Stimulated activated CD4-positive, alpha-beta T cell treated with anti-CD3 and anti-CD28 coated beads, Interleukin-4, amount 100 ng/mL, for 1 hour (primary cell): ENCODE measurements around the gene GOLGA2.

ENCODE experiments used
- DNase-seq: peaks from one replicate; pipeline ENCODE4 v3.0.0-alpha.2; 2020

The GOLGA2 gene

GRCh38 chr9:128254855-128255759, 20.7 kb downstream of the GOLGA2 start:
- DNase-seq, result peak; percentile 58

GRCh38 chr9:128254362-128254761, 21.4 kb downstream of the GOLGA2 start:
- no peak for DNase-seq

DNA sequence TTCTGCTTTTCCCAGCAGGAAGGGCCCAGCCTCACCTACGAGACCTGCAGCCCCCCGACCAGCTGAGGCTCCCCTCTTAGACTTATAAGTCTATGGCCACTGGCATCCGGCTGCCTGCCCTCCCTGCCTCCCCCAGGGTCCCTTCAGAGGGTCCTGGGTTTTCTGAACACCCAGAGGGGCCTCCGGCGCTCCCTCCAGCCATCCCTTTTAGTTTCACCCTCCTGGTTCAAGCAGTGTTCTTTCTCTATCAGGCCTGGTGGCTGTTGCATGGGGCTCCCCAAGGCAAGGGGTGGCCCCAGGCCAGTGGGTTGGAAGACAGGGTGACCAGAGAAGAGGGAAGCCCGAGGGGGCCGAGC, 21.8 kb downstream of the GOLGA2 start:
- DNase-seq, result no peak

GRCh38 chr9:128253140-128253990, 22.4 kb downstream of the GOLGA2 start:
- DNase-seq, result no peak

DNA sequence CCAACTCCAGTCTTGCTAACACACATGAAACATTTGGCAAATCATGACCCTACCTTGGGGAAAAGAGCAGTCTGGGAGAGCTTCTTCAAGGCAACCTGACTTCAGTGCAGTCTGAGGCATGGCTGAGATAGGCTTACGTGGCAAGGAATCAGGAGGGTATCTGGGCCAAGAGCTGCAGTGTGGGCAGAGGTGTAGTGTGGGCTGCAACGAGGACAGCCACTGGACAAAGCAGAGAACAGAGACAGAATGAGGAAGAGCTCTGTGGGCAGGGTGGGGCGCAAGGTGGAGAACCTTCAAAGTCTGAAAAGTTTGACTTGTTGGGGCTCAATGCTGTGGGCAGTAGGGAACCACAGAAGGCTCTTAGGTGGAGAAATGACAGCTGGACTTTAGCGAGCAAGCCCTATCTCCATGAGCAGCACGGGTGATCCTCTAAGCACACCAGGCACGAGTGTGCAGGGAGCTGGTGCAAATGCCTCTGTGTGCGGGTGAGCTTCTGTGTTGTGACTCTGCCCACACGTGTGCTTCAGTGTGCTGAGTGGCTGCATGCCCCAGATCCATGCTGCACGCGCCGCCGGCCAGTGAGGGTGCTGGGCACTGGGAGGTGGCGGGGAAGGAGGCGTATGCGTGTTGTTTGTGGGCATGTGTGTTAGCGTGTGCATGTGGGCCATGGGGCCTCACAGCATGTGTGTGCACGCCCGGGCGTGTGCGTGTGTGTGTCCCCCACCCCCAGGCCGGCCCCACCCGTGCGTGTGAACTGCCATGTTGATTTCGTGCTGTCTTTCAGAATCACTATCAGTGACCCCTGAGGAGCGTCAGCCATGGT, 23.3 kb downstream of the GOLGA2 start:
- DNase-seq, result no peak

DNA sequence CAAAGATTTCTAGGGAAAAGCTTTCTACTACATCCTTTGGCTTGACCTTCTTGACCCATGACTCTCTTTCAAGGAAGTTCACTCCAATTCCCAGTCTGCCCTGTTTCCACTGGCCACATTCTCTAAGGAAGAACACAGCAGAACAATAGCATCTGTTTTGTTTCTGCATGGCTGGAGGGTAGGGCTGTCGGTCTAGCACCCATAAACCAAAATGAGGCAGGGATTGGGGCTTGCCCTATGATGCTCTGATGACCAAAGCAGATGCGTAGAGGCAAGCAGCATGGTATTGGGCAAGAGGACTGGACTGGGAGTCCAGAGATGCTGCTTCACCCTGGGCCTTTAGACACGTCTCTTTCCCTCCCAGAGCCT, 24.1 kb downstream of the GOLGA2 start:
- DNase-seq, result no peak

DNA sequence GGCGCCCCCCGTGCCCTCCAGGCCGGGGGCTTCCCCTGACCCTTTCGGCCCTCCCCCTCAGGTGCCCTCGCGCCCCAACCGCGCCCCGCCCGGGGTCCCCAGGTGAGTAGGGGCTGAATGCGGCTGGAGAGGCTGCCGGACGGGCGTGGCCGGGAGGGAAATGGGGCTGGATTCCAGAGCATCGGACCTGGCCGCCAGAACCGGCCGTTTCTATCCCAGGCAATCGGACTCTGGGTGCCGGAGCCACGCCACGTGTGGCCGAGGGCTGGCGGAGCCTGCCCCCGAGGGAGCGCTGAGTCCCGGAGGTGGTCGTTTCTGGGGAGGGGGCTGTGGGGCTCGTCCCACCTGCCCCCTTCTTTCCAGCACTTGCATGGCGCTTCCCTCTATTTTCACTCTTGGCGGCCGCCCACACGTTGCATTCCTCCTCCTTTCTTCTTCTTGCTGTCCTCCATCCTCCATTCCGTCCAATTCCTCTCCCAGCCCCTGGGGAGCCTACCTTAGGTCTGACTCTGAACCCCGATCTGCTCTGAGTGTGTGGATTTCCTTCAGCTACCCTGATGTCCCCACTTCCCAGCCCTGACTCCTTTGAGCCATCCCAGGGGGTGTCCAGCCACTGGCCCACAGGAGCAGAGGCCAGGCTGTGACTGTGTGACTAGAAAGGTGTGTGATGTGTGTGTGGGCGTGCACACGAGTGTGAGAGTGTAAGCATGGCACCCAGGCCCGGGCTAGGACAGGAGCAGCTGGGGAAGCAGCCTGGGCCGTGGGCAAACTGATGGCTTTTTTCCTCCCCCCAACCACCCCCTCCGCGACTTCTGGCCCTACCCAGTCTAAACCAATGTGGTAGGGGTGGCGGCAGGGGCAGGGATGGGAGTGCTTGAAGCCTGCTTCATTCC, 24.7 kb downstream of the GOLGA2 start:
- peak; percentile 10 for DNase-seq

- peak; percentile 99 for DNase-seq
Measured at GRCh38 chr9:128249908-128250838, 25.6 kb downstream of the GOLGA2 start.

DNA sequence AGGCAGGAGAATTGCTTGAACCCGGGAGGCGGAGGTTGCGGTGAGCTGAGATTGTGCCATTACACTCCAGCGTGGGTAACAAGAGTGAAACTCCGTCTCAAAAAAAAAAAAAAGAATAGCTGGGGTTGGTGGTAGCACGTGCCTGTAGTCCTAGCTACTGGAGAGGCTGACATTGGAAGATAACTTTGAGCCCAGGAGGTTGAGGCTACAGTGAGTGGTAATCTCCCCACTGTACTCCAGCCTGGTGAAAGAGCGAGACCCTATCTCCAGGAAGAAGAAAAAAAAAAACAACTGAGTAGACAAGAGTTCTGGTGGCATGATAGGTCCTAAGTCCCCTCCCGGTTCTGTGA, 26.3 kb downstream of the GOLGA2 start:
- no peak for DNase-seq

DNA sequence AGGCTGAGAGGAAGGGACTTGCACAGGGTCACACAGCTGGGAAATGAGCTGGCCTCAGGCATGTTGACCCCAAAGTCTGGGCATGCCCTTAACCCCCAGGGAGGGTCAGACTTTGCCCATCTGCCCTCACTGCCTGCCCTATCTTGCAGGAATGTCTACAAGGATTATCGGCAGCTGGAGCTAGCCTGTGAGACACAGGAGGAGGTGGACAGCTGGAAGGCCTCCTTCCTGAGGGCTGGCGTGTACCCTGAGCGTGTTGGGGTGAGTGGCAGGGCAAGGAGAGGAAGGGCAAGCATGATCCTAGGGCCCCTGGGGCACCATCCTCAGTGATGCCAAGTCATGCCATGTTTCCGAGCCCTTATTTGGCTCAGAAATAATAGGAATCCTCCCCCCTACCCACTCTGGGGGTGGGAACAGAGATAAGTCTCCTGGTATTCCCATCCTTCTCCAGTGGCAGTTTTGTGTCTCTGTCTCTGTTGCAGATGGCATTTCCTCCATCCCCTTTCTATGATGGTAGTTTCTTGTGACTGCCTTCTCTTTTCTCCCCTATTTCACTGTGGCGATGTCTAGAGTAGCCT, 28.5 kb downstream of the GOLGA2 start:
- no peak for DNase-seq

DNA sequence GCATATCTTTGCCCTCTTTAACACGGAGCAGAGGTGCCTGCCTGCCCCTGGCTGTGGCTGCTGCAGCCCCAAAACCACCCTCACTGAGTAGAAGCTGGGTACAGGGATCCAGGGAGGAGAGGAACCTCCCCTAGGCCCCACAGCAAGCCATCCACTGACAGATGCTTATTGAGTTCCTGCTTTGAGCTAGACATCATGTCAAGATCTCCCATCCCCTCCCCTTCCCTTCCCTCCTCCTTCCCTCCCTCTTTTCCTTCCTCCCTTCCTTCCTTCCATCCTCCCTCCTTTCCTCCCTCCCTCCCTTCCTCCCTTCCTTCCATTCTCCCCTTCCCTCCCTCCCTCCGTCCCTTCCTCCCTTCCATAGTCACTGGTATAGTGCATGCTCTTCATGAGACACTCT, 29.3 kb downstream of the GOLGA2 start:
- no peak for DNase-seq

GRCh38 chr9:128245421-128246151, 30.2 kb downstream of the GOLGA2 start:
- DNase-seq, result no peak

DNA sequence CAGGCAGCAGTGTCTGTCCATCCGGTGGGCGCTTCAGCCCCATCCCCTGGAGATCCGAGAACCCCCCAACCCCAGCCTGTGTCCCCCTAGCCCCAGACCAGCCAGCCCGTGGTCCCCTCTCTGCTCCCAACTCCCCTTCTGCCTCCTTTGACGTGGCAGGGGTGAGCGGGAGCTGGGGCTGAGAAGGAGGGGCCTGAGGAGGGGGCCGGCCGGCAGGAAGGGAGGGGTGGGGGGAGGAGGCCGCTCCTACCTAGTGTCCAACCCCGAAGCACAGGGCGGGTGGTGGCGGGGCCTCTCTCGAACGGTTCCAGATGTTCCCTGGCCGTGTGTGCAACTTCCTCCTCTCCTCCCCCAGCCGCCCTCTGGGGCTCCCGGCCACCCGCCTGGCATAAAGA, 31.0 kb downstream of the GOLGA2 start:
- no peak for DNase-seq

DNA sequence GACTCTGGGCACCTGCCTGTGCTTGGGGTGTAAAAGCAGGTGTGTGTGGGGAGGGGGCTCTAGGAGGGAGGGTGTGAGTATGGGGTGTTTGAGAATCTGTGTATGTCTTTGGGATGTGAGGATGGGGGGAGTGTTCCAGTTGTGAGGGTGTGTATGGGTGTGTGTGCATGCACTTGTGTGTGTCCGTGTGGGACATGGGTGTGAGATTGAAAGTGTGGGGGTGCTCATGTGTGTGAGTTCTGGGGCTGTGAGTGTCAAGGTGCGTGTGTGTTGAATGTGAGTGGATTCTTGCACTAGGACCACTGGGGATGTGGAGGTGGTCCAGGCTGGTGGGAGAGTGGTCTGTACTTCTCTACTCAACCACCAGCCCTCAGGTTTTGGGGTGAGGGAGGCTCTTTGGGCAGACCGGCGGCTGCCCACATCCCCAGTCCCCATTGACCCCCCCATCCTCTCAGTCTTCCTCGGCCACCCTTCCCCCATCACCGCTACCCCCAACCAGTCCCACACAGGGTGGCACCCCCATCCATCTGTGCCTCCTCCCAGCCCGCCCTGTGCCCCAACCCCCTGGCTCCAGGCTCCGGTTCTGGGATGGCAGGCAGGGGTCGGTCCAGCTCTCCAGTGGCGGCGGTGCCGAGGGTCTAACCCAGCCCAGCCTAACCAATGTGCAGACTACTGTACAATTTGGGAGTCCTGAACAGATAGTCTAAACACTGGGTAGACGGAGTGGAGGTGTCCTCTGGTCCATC, 31.5 kb downstream of the GOLGA2 start:
- DNase-seq, result no peak

DNA sequence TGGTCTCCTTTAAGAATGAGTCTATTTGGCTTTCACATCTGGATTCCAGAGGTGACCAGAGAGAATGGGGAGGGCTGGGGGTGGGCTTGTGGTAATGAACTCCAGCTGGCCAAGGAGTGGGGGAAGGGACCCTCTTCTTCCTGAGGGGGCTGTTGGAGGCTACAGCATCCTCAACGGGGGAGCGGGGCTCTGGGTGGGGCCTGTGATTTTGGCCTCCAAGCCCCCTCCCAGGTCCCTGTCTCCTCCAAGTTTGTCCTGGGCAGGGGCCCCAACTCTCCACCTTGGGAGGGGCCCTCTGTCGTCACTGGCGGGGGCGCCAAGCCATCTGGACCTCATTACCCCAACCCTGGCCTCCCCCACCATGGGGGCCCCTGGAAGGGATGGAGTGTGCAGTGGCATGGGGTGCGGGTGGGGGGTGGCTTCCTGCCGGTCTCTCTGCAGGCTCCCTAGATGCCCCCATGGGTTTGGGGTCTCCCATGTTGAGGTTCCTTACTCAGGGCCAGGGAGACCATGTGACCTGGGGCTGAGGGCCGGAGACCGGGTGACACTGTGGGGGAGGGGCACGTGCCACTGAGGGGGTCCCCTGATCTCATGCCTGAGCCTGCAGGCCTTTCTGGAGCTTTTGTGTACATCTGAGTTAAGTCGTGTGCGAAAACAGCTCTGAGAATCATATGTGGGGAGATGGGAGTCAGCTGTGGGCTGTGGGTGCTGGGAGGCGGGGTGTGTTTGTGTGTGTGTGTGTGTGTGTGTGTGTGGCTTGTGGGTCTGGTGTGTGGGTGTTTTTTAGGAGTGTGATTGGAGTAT, 32.4 kb downstream of the GOLGA2 start:
- no peak for DNase-seq

GRCh38 chr9:128242828-128243214, 33.0 kb downstream of the GOLGA2 start:
- no peak for DNase-seq

- no peak for DNase-seq
Measured at GRCh38 chr9:128242124-128242523, 33.7 kb downstream of the GOLGA2 start.

DNA sequence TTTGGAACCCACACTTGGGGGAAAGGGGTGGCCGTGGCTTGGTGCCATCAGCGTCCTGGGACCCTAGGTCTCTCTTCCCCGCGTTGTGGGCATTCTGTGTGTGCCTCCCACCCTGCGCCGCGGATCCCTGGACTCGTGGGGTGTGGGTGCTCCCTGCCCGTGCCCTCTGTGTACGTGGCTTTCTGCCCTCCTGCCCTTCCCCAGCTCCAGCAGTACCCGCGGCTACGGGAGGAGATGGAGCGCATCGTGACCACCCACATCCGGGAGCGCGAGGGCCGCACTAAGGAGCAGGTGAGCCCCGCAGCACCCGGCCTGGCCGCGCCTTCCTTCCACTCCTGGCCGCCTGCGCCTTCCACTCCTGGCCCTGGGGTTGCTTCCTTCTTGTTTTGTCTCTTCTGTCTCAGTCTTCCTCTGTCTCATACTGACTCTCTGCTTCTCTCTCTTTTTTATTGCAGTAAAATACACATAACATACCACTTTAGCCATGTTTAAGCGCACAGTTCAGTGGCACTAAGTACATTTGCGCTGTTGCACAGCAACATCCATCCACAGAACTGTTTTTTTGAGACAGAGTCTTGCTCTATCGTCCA, 41.9 kb downstream of the GOLGA2 start:
- DNase-seq, result no peak
